Tibial artery (tissue), 4 donors: ENCODE measurements around the gene DDX20.

Experiments used
- DNase-seq, 2 donors: peaks; one replicate each; pipeline ENCODE4 v3.0.0-alpha.2; 2019
- H3K27ac ChIP-seq, 2 donors: fragments of 200-600 bp; sonication (generic) in 1 of 2; 1 replicate in 1 of 2; 2 replicates in 1 of 2; pipeline ENCODE4 v1.5.1; 2018 to 2019; ENCODE audit warnings: mild to moderate bottlenecking in 1 of 2
- H3K27me3 ChIP-seq, 2 donors: fragments of 200-600 bp; sonication (generic) in 1 of 2; one replicate each; pipeline versions ENCODE4 v1.5.1 to v1.6.0; 2016 to 2019
- H3K36me3 ChIP-seq, 3 donors: fragments of 200-600 bp; sonication (generic) in 2 of 3; one replicate each; pipeline ENCODE4 v1.5.1; 2016 to 2019; ENCODE audit warnings: mild to moderate bottlenecking in 2 of 3
- H3K4me1 ChIP-seq, 4 donors: fragments of 200-600 bp; sonication (generic) in 2 of 4; 1 replicate in 3 of 4; 2 replicates in 1 of 4; pipeline ENCODE4 v1.5.1; 2016 to 2019
- H3K4me3 ChIP-seq, 2 donors: fragments of 200-600 bp; sonication (generic) in 1 of 2; 1 replicate in 1 of 2; 2 replicates in 1 of 2; pipeline ENCODE4 v1.5.1; 2018 to 2019; ENCODE audit warnings: mild to moderate bottlenecking in 2 of 2
- H3K9me3 ChIP-seq, 3 donors: fragments of 200-600 bp; sonication (generic) in 1 of 3; one replicate each; pipeline ENCODE4 v1.5.1; 2016 to 2019
- CTCF ChIP-seq, 2 experiments: fragments of 200-600 bp in 1 of 2; fragments of 450-650 bp in 1 of 2; IDR thresholded peaks; one replicate each; pipeline ENCODE4 v1.5.1; 2017 to 2019; ENCODE audit warnings: antibody characterized with exemption in 2 of 2, mild to moderate bottlenecking in 1 of 2, moderate library complexity in 1 of 2
- intact Hi-C: fragments of 100-400 bp; cut with DNase I; formaldehyde crosslinking; loops from one replicate; pipeline ENCODE4 v1.15.0; 2023; ENCODE audit warnings: low total_unique reads

DDX20 gene

GRCh38 chr1:111717450-111717849 is 38.3 kb upstream of the DDX20 start:
- no peak for DNase-seq
- Histone ChIP-seq H3K27ac (no peak overlapping the region), H3K4me3 (no peak overlapping the region), H3K27me3 (no peaks in the 10 kb centered on the region), H3K9me3 (no peaks in the 10 kb centered on the region), H3K4me1 (peaks cover 0 to 29% (median 17%) of the 10 kb centered on the region in 4 donors), H3K36me3 (peaks cover 0 to 15% (median 7%) of the 10 kb centered on the region in 3 donors)
- intact Hi-C loops, result loop anchor here (5.0 kb wide), 1 partner anchor 35 kb away; no protein-coding TSS in a partner anchor
- TF ChIP-seq CTCF (IDR thresholded peaks at IDR 0.05), result no peak

DNA sequence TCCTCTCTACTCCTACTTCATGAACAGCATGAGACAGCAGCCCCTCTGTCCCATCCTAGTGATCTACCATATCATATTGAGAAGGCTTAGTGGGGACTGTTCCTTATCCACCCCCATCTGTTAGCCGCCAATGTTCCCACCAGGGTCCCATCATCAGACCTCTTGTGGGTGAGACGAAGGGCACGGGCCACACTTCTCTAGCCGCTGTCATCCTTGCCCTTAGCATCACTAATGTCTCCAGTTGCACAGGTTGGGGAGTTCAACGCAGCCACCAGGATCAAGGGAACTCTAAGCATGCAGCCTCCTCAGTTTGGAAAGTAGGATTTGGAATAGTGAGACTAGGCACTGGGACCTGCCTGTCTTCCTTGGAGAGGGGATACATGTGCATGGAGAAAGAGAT is 36.6 kb upstream of the DDX20 start:
- Histone ChIP-seq H3K27me3 (no peaks in the 10 kb centered on the region), H3K4me1 (peaks cover 0 to 29% (median 18%) of the 10 kb centered on the region in 4 donors), H3K36me3 (peaks cover 0 to 12% (median 7%) of the 10 kb centered on the region in 3 donors), H3K4me3 (no peak overlapping the region), H3K27ac (no peak overlapping the region), H3K9me3 (no peaks in the 10 kb centered on the region)
- no peak for DNase-seq
- intact Hi-C loops, result loop anchor here (5.0 kb wide), 1 partner anchor 33 kb away; no protein-coding TSS in a partner anchor
- TF ChIP-seq CTCF (IDR thresholded peaks at IDR 0.05), result no peak

DNA sequence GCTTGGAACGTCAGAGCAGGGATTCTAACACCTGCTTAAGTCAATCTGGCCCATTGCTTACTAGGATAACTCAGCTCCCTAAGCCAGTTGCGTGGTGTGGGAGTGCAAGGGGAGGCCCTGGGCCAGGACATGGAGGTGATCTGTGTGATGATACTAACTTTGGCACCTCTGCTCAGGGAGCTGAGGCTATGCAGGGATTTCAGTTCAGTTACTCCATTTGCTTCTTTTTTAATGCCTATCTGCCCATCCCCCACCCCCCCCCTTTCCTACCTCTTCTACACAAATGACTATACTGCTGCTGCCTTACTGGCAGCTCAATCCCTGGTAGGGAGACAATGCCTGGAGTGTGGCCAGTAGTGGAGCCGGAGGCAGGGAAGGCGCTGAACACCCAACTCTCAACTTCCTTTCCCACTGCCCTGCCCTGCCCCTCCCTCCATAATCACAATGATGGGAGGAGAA is 36.0 kb upstream of the DDX20 start:
- H3K27me3 ChIP-seq, result no peaks in the 10 kb centered on the region
- H3K4me1 ChIP-seq, result peaks cover 0 to 29% (median 18%) of the 10 kb centered on the region in 4 donors
- no peak for DNase-seq
- no peak for TF ChIP-seq CTCF (IDR thresholded peaks at IDR 0.05)
- no peaks in the 10 kb centered on the region for H3K9me3 ChIP-seq
- H3K36me3 ChIP-seq, result peaks cover 0 to 12% (median 7%) of the 10 kb centered on the region in 3 donors
- H3K4me3 ChIP-seq, result no peak overlapping the region
- intact Hi-C loops, result loop anchor here (5.0 kb wide), 1 partner anchor 33 kb away; no protein-coding TSS in a partner anchor
- H3K27ac ChIP-seq, result peak overlapping the region in 1 of 2 donors; percentile 23

DNA sequence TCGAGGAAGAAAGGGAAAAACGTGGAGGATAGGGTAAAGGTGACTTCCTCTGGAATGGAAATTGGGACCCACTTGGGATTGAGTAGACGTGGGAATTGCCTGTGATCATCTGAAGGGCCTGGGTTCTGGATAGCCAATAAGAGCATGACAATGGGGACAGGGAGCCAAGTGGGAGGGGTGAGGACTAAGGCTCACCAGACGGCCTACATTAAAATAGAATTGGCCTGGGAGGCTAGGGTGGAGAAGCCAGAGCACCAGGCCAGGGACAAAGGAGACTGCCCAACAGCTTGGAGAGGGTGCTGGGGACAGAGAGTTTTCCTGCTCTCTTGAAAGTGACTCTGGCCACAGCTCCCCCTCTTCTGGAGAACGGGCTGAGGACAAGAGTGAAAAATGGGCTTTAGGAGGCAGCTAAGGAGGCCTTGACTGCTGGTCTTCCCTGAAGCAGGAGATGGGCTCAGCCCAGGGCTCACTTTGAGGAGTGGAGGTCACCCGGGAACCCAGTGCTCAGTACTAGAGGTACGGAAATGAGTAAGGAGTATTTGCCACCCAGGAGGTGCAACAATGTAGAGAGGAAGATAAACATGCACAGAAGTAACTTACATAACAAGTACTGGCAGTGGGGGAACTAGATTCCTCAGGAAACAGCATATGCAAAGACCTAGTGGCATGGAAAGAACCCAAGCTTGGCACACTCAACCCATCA is 35.3 kb upstream of the DDX20 start:
- DNase-seq, result no peak
- no peaks in the 10 kb centered on the region for H3K9me3 ChIP-seq
- H3K27ac ChIP-seq, result peak overlapping the region; percentile 23 to 52
- no peak overlapping the region for H3K4me3 ChIP-seq
- no peak for TF ChIP-seq CTCF (IDR thresholded peaks at IDR 0.05)
- H3K27me3 ChIP-seq, result no peaks in the 10 kb centered on the region
- peaks cover 0 to 12% (median 7%) of the 10 kb centered on the region in 3 donors for H3K36me3 ChIP-seq
- H3K4me1 ChIP-seq, result peaks cover 0 to 35% (median 19%) of the 10 kb centered on the region in 4 donors
- intact Hi-C loops, result no loop called here

- intact Hi-C loops, result no loop called here
- Histone ChIP-seq H3K27me3 (no peaks in the 10 kb centered on the region), H3K9me3 (no peaks in the 10 kb centered on the region), H3K4me1 (peaks cover 0 to 37% (median 20%) of the 10 kb centered on the region in 4 donors), H3K36me3 (peaks cover 0 to 12% (median 7%) of the 10 kb centered on the region in 3 donors), H3K4me3 (no peak overlapping the region), H3K27ac (peak overlapping the region; percentile 23 to 52)
- TF ChIP-seq CTCF (IDR thresholded peaks at IDR 0.05), result no peak
- DNase-seq, result no peak
Observed at GRCh38 chr1:111720977-111721786, 34.5 kb upstream of the DDX20 start.
